T-cell (primary cell): ENCODE measurements around the gene CD93. TPM values are rescaled to one million over a fixed set of nuclear protein-coding genes. Genes with fewer than 3 reads are reported as not detected.

Experiments used
- ATAC-seq, 4 experiments: fragments of 200-7000 bp in 3 of 4; fragments of 150-1000 bp in 1 of 4; cut with Tn5 transposase; replicated peaks in 1 of 4; 1 replicate in 3 of 4; 2 replicates in 1 of 4; pipeline ENCODE4 v1.10.0; 2021; ENCODE audit warnings: moderate library complexity in 3 of 4, mild to moderate bottlenecking in 2 of 4, moderate number of reproducible peaks in 1 of 4
- CTCF ChIA-PET, 2 donors: fragments of 300-600 bp; sonication (Branson Sonifier 250); formaldehyde crosslinking; loops; one replicate each; lab custom pipeline; 2022; ENCODE audit warnings: antibody characterized with exemption in 2 of 2; lab: Charles Lee
- POLR2A ChIA-PET, 2 donors: fragments of 300-600 bp; sonication (Branson Sonifier 250); formaldehyde crosslinking; loops; one replicate each; lab custom pipeline; 2022; ENCODE audit warnings: antibody characterized with exemption in 2 of 2; lab: Charles Lee
- DNase-seq, 35 experiments: peaks; one replicate each; pipeline versions ENCODE4 v3.0.0 to v3.0.0-alpha.2; 2013 to 2023
- H3K27ac ChIP-seq: one replicate; pipeline ENCODE4 v1.5.1; 2013; ENCODE audit warnings: low read length
- H3K27me3 ChIP-seq, 2 experiments: replicated peaks in 1 of 2; 1 replicate in 1 of 2; 2 replicates in 1 of 2; pipeline versions ENCODE4 v1.6.1 to v1.7.0; 2013; ENCODE audit warnings: low read length in 1 of 2, mixed read lengths in 1 of 2; ENCODE audit not compliant: control insufficient read depth in 2 of 2, insufficient read depth in 2 of 2; ENCODE audit errors: extremely low read depth in 1 of 2
- H3K36me3 ChIP-seq, 2 donors: 1 replicate in 1 of 2; 2 replicates in 1 of 2; pipeline versions ENCODE4 v1.6.1 to v1.7.0; 2013; ENCODE audit warnings: low read length in 1 of 2; ENCODE audit not compliant: control insufficient read depth in 2 of 2, insufficient read depth in 1 of 2; ENCODE audit errors: extremely low read depth in 1 of 2
- H3K4me1 ChIP-seq, 2 experiments: 1 replicate in 1 of 2; 2 replicates in 1 of 2; pipeline versions ENCODE4 v1.6.1 to v1.7.0; 2013; ENCODE audit warnings: low read length in 2 of 2, mixed read lengths in 1 of 2; ENCODE audit not compliant: insufficient read depth in 2 of 2, control insufficient read depth in 1 of 2; ENCODE audit errors: extremely low read depth in 1 of 2
- H3K4me3 ChIP-seq, 2 donors: 1 replicate in 1 of 2; 2 replicates in 1 of 2; pipeline versions ENCODE4 v1.5.1 to v1.7.0; 2013; ENCODE audit warnings: mild to moderate bottlenecking in 2 of 2, low read length in 1 of 2, moderate library complexity in 1 of 2; ENCODE audit not compliant: control insufficient read depth in 1 of 2; ENCODE audit errors: extremely low read depth in 1 of 2
- H3K9me3 ChIP-seq: 2 replicates; pipeline ENCODE4 v1.7.0; 2013
- H3K27ac Mint-ChIP-seq, 2 donors: one replicate each; pipeline ENCODE4 v1.8.0; 2020 to 2021; ENCODE audit warnings: mild to moderate bottlenecking in 2 of 2, mixed read lengths in 2 of 2
- H3K27me3 Mint-ChIP-seq, 2 donors: one replicate each; pipeline ENCODE4 v1.8.0; 2021 to 2022; ENCODE audit warnings: mixed read lengths in 2 of 2
- H3K36me3 Mint-ChIP-seq: one replicate; pipeline ENCODE4 v1.8.0; 2021; ENCODE audit warnings: mixed read lengths
- H3K4me1 Mint-ChIP-seq, 3 donors: one replicate each; pipeline ENCODE4 v1.8.0; 2020 to 2022; ENCODE audit warnings: mixed read lengths in 3 of 3, mild to moderate bottlenecking in 1 of 3
- H3K4me3 Mint-ChIP-seq, 3 donors: one replicate each; pipeline ENCODE4 v1.8.0; 2020 to 2022; ENCODE audit warnings: mild to moderate bottlenecking in 3 of 3, mixed read lengths in 3 of 3, moderate library complexity in 3 of 3
- H3K9me3 Mint-ChIP-seq, 3 donors: one replicate each; pipeline ENCODE4 v1.8.0; 2020 to 2022; ENCODE audit warnings: mixed read lengths in 3 of 3
- WGBS: methylation state at CpG from one replicate; pipeline ENCODE4 v1.1.5; 2013; ENCODE audit warnings: missing lambda C conversion rate; ENCODE audit not compliant: insufficient coverage; 5-methylcytosine and 5-hydroxymethylcytosine counted together
- total RNA-seq, 35 experiments: library from RNA in 6 of 35; stranded (reverse) in 6 of 35; fragments of 120-200 nt in 1 of 35; gene quantifications; one replicate each; pipeline versions ENCODE4 v1.2.1 to v1.2.4 and lab custom pipeline; 2013 to 2026

CD93 gene
- total RNA-seq, 5 donors from 2014 or later (not counting 1 experiment from before 2014, with no cell fraction given) = 0.38 to 1.9 (median 0.58) TPM

DNA sequence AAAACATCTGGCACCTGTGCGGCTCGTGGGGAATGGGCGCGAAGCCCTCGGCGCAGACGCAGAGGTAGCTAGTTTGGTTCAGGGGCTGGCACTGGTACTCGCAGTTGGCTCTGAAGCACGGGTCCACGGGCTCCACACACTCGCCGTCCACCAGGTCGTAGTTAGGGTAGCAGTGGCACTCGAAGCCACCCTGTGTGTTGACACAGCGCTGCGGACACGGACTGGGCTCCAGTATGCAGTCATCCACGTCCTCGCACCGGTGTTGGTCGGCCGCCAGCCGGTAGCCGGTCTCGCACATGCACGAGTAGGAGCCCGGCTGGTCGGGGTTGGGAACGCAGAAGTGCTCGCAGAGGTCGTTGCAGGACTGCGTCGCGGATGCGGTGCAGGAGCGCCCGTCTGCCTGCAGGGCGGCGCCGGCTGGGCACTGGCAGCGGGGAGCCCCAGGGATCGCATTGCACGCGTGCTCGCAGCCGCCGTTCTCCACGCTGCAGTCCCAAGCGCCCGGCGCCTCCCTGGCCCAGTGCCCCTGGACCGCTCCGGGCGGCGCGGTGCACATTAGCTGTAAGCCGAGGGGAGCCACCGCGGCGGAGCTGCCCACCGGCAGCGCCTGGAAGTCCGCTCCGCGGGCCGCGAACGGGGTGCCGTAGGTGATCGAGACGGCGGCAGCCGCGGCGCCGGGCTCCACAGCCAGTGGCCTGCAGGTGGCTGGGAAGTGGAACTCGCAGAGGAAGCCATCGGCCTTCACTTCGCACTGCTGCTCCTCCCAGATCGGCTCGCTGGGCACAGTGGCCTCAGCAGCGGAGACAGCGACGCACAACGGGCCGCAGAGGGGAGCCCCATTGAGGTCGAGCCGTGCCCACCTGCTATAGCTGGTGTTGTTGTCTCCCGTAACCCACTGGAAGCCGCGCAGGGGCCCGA lies 37.6 kb downstream of the CD93 start:
- WGBS = 7% methylated on average over 90 of the region's 92 CpGs
- POLR2A ChIA-PET = no interaction called here
- Mint-ChIP-seq H3K27me3 (peaks cover 46 to 48% of the 10 kb centered on the region in 2 donors), H3K36me3 (no peaks in the 10 kb centered on the region), H3K4me3 (no peak overlapping the region), H3K9me3 (no peaks in the 10 kb centered on the region), H3K4me1 (peaks cover 0 to 3% (median 0%) of the 10 kb centered on the region in 3 donors), H3K27ac (no peak overlapping the region)
- CTCF ChIA-PET = no interaction called here
- peak in 3 of 35 experiments; percentile 17 to 26 (median 26) for DNase-seq
- ATAC-seq = peak in 2 of 4 experiments; percentile 9 to 34
- H3K27ac ChIP-seq = no peak overlapping the region
- H3K27me3 ChIP-seq = peaks cover 6 to 46% of the 10 kb centered on the region in 2 experiments
- H3K36me3 ChIP-seq = no peaks in the 10 kb centered on the region
- H3K4me3 ChIP-seq = peak overlapping the region in 1 of 2 donors; percentile 59
- H3K9me3 ChIP-seq = no peaks in the 10 kb centered on the region
- H3K4me1 ChIP-seq = peaks cover 8 to 28% of the 10 kb centered on the region in 2 experiments

DNA sequence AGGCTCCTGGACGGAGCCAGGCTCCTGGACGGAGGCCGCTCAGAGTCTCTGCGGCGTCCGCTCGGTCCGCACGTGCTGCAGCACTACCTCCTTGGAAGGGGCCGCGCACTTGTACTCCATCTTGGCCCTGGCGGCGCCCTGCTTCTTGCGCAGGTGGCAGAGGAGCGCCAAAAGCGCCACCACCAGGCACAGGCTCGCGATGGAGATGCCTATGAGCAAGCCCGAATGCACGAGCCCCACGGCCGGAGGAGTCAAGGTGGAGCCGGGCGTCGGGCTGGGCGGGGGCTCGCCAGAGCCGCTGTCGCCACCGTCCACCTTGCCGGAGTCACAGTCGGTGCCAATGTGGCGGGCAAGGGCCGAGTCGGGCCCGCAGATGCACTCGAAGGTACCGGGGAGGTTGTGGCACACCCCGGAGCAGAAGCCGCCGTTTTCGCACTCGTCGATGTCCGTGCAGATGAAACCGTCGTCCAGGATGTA lies 38.3 kb downstream of the CD93 start:
- Histone ChIP-seq H3K27ac (no peak overlapping the region), H3K4me1 (peaks cover 8 to 28% of the 10 kb centered on the region in 2 experiments), H3K27me3 (peaks cover 6 to 46% of the 10 kb centered on the region in 2 experiments), H3K9me3 (no peaks in the 10 kb centered on the region), H3K36me3 (no peaks in the 10 kb centered on the region), H3K4me3 (no peak overlapping the region)
- Mint-ChIP-seq H3K27ac (no peak overlapping the region), H3K9me3 (no peaks in the 10 kb centered on the region), H3K36me3 (no peaks in the 10 kb centered on the region), H3K27me3 (peaks cover 40 to 41% of the 10 kb centered on the region in 2 donors), H3K4me3 (peak overlapping the region in 1 of 3 donors; percentile 15), H3K4me1 (peaks cover 0 to 3% (median 0%) of the 10 kb centered on the region in 3 donors)
- WGBS = 21% methylated on average over 44 of the region's 47 CpGs
- no peak for DNase-seq
- no peak for ATAC-seq
- POLR2A ChIA-PET = no interaction called here
- CTCF ChIA-PET = no interaction called here

DNA sequence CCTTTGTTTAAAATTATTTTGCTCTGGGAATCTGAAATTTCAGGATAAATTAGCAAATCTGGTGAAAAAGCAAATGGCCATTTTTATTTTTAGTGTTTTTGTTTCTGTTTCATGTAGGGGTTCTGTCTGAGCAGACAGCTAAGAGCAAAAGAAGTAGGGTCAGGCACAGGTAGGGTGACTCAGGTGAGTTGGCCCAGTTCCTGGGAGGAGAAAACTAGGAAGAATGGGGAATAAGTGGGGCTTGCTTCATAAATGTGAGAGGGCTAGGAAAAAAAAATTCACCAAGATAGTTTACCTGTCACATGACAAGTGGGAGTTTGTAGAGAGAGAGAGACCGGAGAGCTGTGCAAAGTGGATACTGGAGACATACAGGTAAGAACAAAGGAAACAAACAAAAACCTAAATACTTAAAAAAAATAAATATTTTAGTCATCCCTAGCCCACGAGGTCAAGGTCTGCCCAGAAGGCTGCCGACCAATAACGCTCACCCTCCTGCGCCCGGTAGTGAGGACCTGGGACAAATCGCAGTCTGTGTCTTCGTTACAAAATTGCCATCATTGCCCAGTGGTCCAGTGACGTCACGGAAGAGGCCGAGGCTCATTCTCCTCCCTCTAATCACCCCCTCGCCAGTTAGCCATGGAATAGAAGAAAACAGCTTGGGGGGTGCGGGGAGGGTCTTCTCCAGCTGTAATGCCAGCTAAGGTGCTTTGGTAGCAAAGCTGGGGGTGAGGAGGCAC lies 39.0 kb downstream of the CD93 start:
- H3K36me3 Mint-ChIP-seq = no peaks in the 10 kb centered on the region
- ChIA-PET POLR2A (no interaction called here), CTCF (no interaction called here)
- H3K27me3 Mint-ChIP-seq = peaks cover 35 to 36% of the 10 kb centered on the region in 2 donors
- 89% methylated on average over 7 of the region's 13 CpGs for WGBS
- no peak overlapping the region for H3K27ac Mint-ChIP-seq
- no peaks in the 10 kb centered on the region for H3K9me3 ChIP-seq
- no peak overlapping the region for H3K4me3 ChIP-seq
- ATAC-seq (no peak), DNase-seq (no peak)
- H3K4me3 Mint-ChIP-seq = peak overlapping the region in 1 of 3 donors; percentile 15
- H3K27ac ChIP-seq = no peak overlapping the region
- H3K36me3 ChIP-seq = no peaks in the 10 kb centered on the region
- no peaks in the 10 kb centered on the region for H3K9me3 Mint-ChIP-seq
- H3K4me1 ChIP-seq = peaks cover 8 to 28% of the 10 kb centered on the region in 2 experiments
- peaks cover 6 to 45% of the 10 kb centered on the region in 2 experiments for H3K27me3 ChIP-seq
- peaks cover 0 to 3% (median 0%) of the 10 kb centered on the region in 3 donors for H3K4me1 Mint-ChIP-seq

DNA sequence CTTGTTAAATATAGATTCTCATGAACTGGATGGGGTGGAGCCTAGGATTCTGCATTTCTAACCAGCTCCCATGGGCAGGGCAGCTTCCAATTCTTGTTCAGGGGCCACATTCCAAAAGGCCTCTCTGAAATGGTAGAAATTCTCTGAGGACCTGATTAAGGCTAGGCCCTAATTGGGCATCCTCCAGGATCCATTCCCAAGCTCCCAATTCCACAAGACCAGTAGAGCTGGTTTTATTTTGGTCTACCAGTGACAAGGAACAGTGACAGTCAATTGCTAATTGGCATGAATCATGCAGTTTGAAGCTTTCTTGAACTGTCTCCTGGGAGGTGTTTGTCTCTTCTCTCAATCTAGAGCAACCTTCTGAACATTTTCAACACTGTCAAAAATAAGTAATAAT lies 39.7 kb downstream of the CD93 start:
- Histone ChIP-seq H3K4me3 (no peak overlapping the region), H3K27ac (no peak overlapping the region), H3K27me3 (peaks cover 6 to 39% of the 10 kb centered on the region in 2 experiments), H3K4me1 (peaks cover 8 to 28% of the 10 kb centered on the region in 2 experiments), H3K9me3 (no peaks in the 10 kb centered on the region), H3K36me3 (no peaks in the 10 kb centered on the region)
- H3K4me3 Mint-ChIP-seq = no peak overlapping the region
- peaks cover 0 to 3% (median 0%) of the 10 kb centered on the region in 3 donors for H3K4me1 Mint-ChIP-seq
- ChIA-PET CTCF (no interaction called here), POLR2A (no interaction called here)
- DNase-seq (no peak), ATAC-seq (no peak)
- no peaks in the 10 kb centered on the region for H3K9me3 Mint-ChIP-seq
- peaks cover 39 to 40% of the 10 kb centered on the region in 2 donors for H3K27me3 Mint-ChIP-seq
- H3K36me3 Mint-ChIP-seq = no peaks in the 10 kb centered on the region
- H3K27ac Mint-ChIP-seq = no peak overlapping the region

DNA sequence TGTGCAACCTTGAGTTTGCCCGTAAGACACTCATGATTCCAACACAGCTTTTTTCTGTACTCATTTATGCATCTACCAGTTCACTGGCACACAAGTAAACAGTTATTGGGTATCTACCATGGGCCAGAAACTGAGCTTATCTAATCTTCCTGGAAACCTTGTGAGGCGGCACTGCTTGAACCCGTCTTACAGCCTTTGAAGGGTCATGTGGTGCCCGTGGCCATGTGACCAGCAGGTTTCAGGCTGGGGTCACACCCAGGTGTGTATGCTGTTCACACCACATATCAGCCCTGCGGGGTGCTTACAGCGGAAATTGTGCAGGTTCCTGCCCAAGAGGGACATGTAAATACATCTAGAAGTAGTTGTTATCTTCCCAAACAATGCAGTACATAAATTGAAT lies 42.7 kb downstream of the CD93 start:
- Histone ChIP-seq H3K4me1 (peaks cover 2 to 9% of the 10 kb centered on the region in 2 experiments), H3K36me3 (no peaks in the 10 kb centered on the region), H3K27ac (no peak overlapping the region), H3K4me3 (no peak overlapping the region), H3K9me3 (no peaks in the 10 kb centered on the region), H3K27me3 (peaks cover 6 to 17% of the 10 kb centered on the region in 2 experiments)
- ChIA-PET POLR2A (no interaction called here), CTCF (no interaction called here)
- ATAC-seq = no peak
- Mint-ChIP-seq H3K4me1 (peaks cover 0 to 3% (median 0%) of the 10 kb centered on the region in 3 donors), H3K4me3 (no peak overlapping the region), H3K27me3 (peaks cover 28 to 46% of the 10 kb centered on the region in 2 donors), H3K27ac (no peak overlapping the region), H3K9me3 (no peaks in the 10 kb centered on the region), H3K36me3 (no peaks in the 10 kb centered on the region)
- 63% methylated on average over 4 of the region's 6 CpGs for WGBS
- no peak for DNase-seq

DNA sequence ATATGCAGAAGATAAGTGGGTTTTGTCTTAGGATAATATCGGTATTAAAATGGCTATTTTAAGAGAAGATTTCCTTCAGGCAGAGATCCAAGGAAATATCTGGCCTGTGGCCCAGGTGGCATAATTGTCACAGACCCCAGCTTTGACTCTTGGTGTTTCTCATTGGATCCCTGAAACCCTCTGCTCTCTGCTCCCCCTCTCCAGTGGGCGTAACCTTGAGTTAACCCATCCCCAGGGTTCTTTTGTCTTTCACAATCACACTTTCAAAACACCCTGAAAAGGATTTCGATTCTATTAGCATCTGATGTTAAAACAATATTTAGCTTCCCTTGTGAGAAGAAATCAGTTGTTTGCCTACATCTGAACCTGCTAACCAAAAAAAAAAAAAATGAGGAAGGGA lies 43.9 kb downstream of the CD93 start:
- ATAC-seq (no peak), DNase-seq (no peak)
- ChIA-PET CTCF (no interaction called here), POLR2A (no interaction called here)
- H3K27me3 Mint-ChIP-seq = peaks cover 27 to 41% of the 10 kb centered on the region in 2 donors
- no peaks in the 10 kb centered on the region for H3K36me3 Mint-ChIP-seq
- no peak overlapping the region for H3K27ac Mint-ChIP-seq
- Histone ChIP-seq H3K4me1 (no peaks in the 10 kb centered on the region), H3K27me3 (peaks cover 3 to 6% of the 10 kb centered on the region in 2 experiments), H3K27ac (no peak overlapping the region), H3K9me3 (no peaks in the 10 kb centered on the region), H3K36me3 (no peaks in the 10 kb centered on the region), H3K4me3 (no peak overlapping the region)
- no peak overlapping the region for H3K4me3 Mint-ChIP-seq
- peaks cover 0 to 3% (median 0%) of the 10 kb centered on the region in 3 donors for H3K4me1 Mint-ChIP-seq
- WGBS = no CpG with 5 or more reads among the region's 3 CpGs
- no peaks in the 10 kb centered on the region for H3K9me3 Mint-ChIP-seq
